ENCODE measurements around the gene PAQR8.

PAQR8 gene

DNA sequence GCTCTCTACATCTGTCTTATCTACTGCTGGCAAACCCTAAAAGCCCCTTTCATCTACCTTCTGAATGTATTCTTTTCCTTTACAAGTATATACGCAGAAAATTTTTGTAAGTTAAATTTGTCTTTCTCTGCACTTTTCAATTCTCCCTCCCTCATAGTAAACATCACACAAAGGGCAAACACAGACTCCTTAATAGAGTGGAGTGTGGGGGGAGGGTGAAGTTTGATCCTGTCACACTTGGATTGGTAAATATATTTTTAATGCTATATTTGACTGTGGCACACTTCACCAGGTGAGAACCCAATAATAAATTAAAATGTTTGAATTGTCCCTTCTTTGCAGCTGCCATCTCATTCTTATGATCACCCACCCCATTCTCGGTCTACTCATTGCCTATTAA is 33.2 kb upstream of the PAQR8 start:
- no peak for TF ChIP-seq EZH2 (IDR thresholded peaks at IDR 0.05; ENCODE audit: borderline replicate concordance, low read depth, low read length, severe bottlenecking)
- TF ChIP-seq, protein P1, sequence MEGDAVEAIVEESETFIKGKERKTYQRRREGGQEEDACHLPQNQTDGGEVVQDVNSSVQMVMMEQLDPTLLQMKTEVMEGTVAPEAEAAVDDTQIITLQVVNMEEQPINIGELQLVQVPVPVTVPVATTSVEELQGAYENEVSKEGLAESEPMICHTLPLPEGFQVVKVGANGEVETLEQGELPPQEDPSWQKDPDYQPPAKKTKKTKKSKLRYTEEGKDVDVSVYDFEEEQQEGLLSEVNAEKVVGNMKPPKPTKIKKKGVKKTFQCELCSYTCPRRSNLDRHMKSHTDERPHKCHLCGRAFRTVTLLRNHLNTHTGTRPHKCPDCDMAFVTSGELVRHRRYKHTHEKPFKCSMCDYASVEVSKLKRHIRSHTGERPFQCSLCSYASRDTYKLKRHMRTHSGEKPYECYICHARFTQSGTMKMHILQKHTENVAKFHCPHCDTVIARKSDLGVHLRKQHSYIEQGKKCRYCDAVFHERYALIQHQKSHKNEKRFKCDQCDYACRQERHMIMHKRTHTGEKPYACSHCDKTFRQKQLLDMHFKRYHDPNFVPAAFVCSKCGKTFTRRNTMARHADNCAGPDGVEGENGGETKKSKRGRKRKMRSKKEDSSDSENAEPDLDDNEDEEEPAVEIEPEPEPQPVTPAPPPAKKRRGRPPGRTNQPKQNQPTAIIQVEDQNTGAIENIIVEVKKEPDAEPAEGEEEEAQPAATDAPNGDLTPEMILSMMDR (IDR thresholded peaks at IDR 0.05; ENCODE audit: borderline replicate concordance, extremely low read depth, low read length, poor library complexity, severe bottlenecking) = no peak
- Histone ChIP-seq H4K20me1 (ENCODE audit: insufficient read depth, low read length) (no peaks in the 10 kb centered on the region), H3K27me3 (ENCODE audit: insufficient read depth, low read length, poor library complexity) (no peaks in the 10 kb centered on the region), H3K79me2 (ENCODE audit: insufficient read depth, low read length) (no peaks in the 10 kb centered on the region), H3K4me1 (ENCODE audit: insufficient read depth, low read length) (no peaks in the 10 kb centered on the region), H3K9ac (ENCODE audit: low read depth, low read length) (no peak overlapping the region), H3K4me3 (ENCODE audit: low read depth in 1 of 2, low read length in 2 of 2) (no peak overlapping the region), H3K36me3 (ENCODE audit: insufficient read depth, low read length) (no peaks in the 10 kb centered on the region), H3K27ac (ENCODE audit: low read length) (no peak overlapping the region), H3K4me2 (ENCODE audit: insufficient read depth, low read length) (no peak overlapping the region), H3K9me3 (ENCODE audit: insufficient read depth, low read length, severe bottlenecking) (no peaks in the 10 kb centered on the region), H2AFZ (ENCODE audit: low read depth, low read length) (no peak overlapping the region)
- no peak for ATAC-seq (ENCODE audit: insufficient read depth, low read depth)
- DNase-seq = no peak

DNA sequence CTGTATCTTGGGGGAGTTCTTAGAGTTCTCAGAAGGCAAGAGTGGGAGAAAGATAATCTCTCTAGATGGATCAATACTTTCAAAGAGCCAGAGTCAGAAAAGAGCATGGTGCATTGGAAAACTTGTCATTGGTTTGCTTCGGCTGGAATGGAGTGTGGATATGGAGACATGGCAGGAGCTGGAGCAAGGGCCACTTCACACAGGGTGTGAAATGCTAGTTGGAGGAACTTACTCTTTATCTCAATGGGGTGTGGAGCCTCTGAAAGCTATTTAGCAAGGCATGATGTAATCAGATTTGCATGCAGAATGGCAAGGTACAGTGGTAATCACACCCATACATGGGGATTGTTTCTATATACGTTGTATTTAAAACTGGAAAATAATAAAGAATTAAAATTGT is 31.5 kb upstream of the PAQR8 start:
- H3K27ac ChIP-seq (ENCODE audit: low read length) = no peak overlapping the region
- H4K20me1 ChIP-seq (ENCODE audit: insufficient read depth, low read length) = no peaks in the 10 kb centered on the region
- no peak overlapping the region for H3K4me3 ChIP-seq (ENCODE audit: low read depth in 1 of 2, low read length in 2 of 2)
- no peak overlapping the region for H2AFZ ChIP-seq (ENCODE audit: low read depth, low read length)
- no peaks in the 10 kb centered on the region for H3K4me1 ChIP-seq (ENCODE audit: insufficient read depth, low read length)
- no peak overlapping the region for H3K9ac ChIP-seq (ENCODE audit: low read depth, low read length)
- no peaks in the 10 kb centered on the region for H3K79me2 ChIP-seq (ENCODE audit: insufficient read depth, low read length)
- H3K36me3 ChIP-seq (ENCODE audit: insufficient read depth, low read length) = no peaks in the 10 kb centered on the region
- no peaks in the 10 kb centered on the region for H3K9me3 ChIP-seq (ENCODE audit: insufficient read depth, low read length, severe bottlenecking)
- TF ChIP-seq EZH2 (IDR thresholded peaks at IDR 0.05; ENCODE audit: borderline replicate concordance, low read depth, low read length, severe bottlenecking) = no peak
- TF ChIP-seq, protein P1 (IDR thresholded peaks at IDR 0.05; ENCODE audit: borderline replicate concordance, extremely low read depth, low read length, poor library complexity, severe bottlenecking) = no peak
- DNase-seq (no peak), ATAC-seq (ENCODE audit: insufficient read depth, low read depth) (no peak)
- H3K4me2 ChIP-seq (ENCODE audit: insufficient read depth, low read length) = no peak overlapping the region
- H3K27me3 ChIP-seq (ENCODE audit: insufficient read depth, low read length, poor library complexity) = no peaks in the 10 kb centered on the region

DNA sequence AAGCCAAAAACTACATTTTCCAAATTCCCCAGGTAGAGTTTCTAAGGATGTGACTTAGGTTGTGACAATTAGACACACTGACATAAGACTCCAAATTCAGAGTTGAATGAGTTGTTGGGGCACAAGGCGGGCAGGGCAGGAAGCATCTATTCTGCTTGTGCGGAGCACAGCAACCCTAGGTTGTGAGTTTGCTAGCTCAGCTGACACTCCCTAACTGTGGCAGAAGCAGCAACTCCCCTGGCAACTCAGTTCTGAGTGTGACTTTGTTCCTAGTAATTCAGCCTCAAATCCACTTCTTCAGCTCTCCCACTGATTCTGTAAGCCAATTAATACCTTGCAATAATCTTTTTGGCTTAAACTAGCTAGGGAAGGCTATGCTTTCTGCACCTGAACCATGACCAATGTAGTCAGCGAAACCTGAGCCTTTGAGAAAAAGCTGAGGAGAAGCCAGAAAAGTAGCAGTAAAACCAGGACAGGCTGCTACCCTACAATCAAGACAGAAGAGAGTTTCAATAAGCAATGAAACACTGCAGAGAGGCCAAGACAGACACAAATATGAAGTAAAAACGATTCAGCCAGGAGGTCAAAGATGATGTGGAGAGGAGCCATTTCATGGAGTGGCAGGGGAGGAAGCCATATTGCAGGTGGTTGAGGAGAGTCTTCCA is 30.0 kb upstream of the PAQR8 start:
- Histone ChIP-seq H2AFZ (ENCODE audit: low read depth, low read length) (peak overlapping the region; percentile 47; the same call in 1 of the 2 replicates), H3K27ac (ENCODE audit: low read length) (no peak overlapping the region)

More for the DNA sequence above, 30.0 kb upstream of the PAQR8 start:
- no peak for DNase-seq
- Histone ChIP-seq H3K4me1 (ENCODE audit: insufficient read depth, low read length) (no peaks in the 10 kb centered on the region), H4K20me1 (ENCODE audit: insufficient read depth, low read length) (no peaks in the 10 kb centered on the region), H3K9me3 (ENCODE audit: insufficient read depth, low read length, severe bottlenecking) (no peaks in the 10 kb centered on the region), H3K27me3 (ENCODE audit: insufficient read depth, low read length, poor library complexity) (no peaks in the 10 kb centered on the region), H3K4me2 (ENCODE audit: insufficient read depth, low read length) (no peak overlapping the region), H3K36me3 (ENCODE audit: insufficient read depth, low read length) (no peaks in the 10 kb centered on the region), H3K79me2 (ENCODE audit: insufficient read depth, low read length) (no peaks in the 10 kb centered on the region), H3K9ac (ENCODE audit: low read depth, low read length) (no peak overlapping the region), H3K4me3 (ENCODE audit: low read depth in 1 of 2, low read length in 2 of 2) (no peak overlapping the region)
- ATAC-seq (ENCODE audit: insufficient read depth, low read depth) = no peak
- TF ChIP-seq, protein P1 (IDR thresholded peaks at IDR 0.05; ENCODE audit: borderline replicate concordance, extremely low read depth, low read length, poor library complexity, severe bottlenecking) = no peak
- no peak for TF ChIP-seq EZH2 (IDR thresholded peaks at IDR 0.05; ENCODE audit: borderline replicate concordance, low read depth, low read length, severe bottlenecking)

All from DND-41 (cell line).